H1 (cell line): Measurements from ENCODE around the gene NBPF4. TPM values are rescaled to one million over a fixed set of nuclear protein-coding genes. Genes with fewer than 3 reads are reported as not detected.
"Not testable (repeated sequence)": the region's sequence is repeated elsewhere in the genome, so short reads cannot be mapped to it uniquely, and the experiment has no call there.

Experiments
- CTCF ChIA-PET: fragments of 300-600 bp; sonication (Branson Sonifier 250); formaldehyde crosslinking; loops from one replicate; lab custom pipeline; 2021; ENCODE audit not compliant: partially characterized antibody; lab: Charles Lee
- POLR2A ChIA-PET: fragments of 300-600 bp; sonication (Branson Sonifier 250); formaldehyde crosslinking; loops from one replicate; lab custom pipeline; 2021; ENCODE audit warnings: inconsistent platforms; ENCODE audit not compliant: partially characterized antibody; lab: Charles Lee
- DNase-seq, 2 experiments: peaks; one replicate each; pipeline versions ENCODE4 v3.0.0 to v3.0.0-alpha.2; 2010 to 2022; ENCODE audit warnings: low spot score in 2 of 2, low read depth in 1 of 2, mixed read lengths in 1 of 2
- FAIRE-seq: peaks from 2 replicates; lab custom pipeline; 2011; peaks lifted over from hg19 to GRCh38; lab: Jason Lieb, UNC
- H2AFZ ChIP-seq: 2 replicates; pipeline ENCODE4 v1.8.1; 2012; ENCODE audit warnings: low read length, inconsistent platforms
- H2AK5ac ChIP-seq: 2 replicates; pipeline ENCODE4 v1.6.1; 2013; ENCODE audit warnings: low read depth, low read length
- H2BK120ac ChIP-seq: replicated peaks from 2 replicates; pipeline ENCODE3; 2013; ENCODE audit warnings: low read depth, low read length, inconsistent platforms
- H2BK12ac ChIP-seq: 2 replicates; pipeline ENCODE4 v1.6.1; 2013; ENCODE audit warnings: low read depth, low read length
- H2BK15ac ChIP-seq: 2 replicates; pipeline ENCODE4 v1.6.1; 2013; ENCODE audit warnings: low read length
- H2BK20ac ChIP-seq: 2 replicates; pipeline ENCODE4 v1.6.1; 2013; ENCODE audit warnings: low read length
- H2BK5ac ChIP-seq: 2 replicates; pipeline ENCODE4 v1.6.1; 2013; ENCODE audit warnings: low read depth, low read length
- H3K14ac ChIP-seq: 2 replicates; pipeline ENCODE4 v1.6.1; 2013; ENCODE audit warnings: inconsistent platforms; ENCODE audit not compliant: insufficient read length
- H3K18ac ChIP-seq: 2 replicates; pipeline ENCODE4 v1.6.1; 2013; ENCODE audit warnings: low read length; ENCODE audit errors: extremely low read depth
- H3K23ac ChIP-seq: 2 replicates; pipeline ENCODE4 v1.6.1; 2013; ENCODE audit warnings: inconsistent platforms; ENCODE audit not compliant: insufficient read length
- H3K23me2 ChIP-seq: 2 replicates; pipeline ENCODE4 v1.6.1; 2013; ENCODE audit warnings: low read depth, low read length
- H3K27ac ChIP-seq: 2 replicates; pipeline ENCODE4 v1.6.1; 2011; ENCODE audit warnings: low read depth, low read length, inconsistent platforms
- H3K27me3 ChIP-seq, 4 experiments: replicated peaks in 1 of 4; 1 replicate in 1 of 4; 2 replicates in 3 of 4; pipeline versions ENCODE4 v1.6.1 to v1.8.1; 2011 to 2013; ENCODE audit warnings: low read length in 3 of 4, mild to moderate bottlenecking in 3 of 4, inconsistent platforms in 2 of 4, mixed read lengths in 2 of 4, moderate library complexity in 1 of 4; ENCODE audit not compliant: control insufficient read depth in 3 of 4, insufficient read depth in 3 of 4; ENCODE audit errors: extremely low read depth in 1 of 4
- H3K36me3 ChIP-seq, 4 experiments: 2 replicates each; pipeline versions ENCODE4 v1.6.1 to v1.8.1; 2011 to 2013; ENCODE audit warnings: mild to moderate bottlenecking in 4 of 4, low read length in 3 of 4, moderate library complexity in 2 of 4, control low read depth in 1 of 4, inconsistent platforms in 1 of 4; ENCODE audit not compliant: insufficient read depth in 4 of 4, control insufficient read depth in 2 of 4
- H3K4ac ChIP-seq: replicated peaks from 2 replicates; pipeline ENCODE3; 2013; ENCODE audit warnings: low read length, low read depth, mixed read lengths, inconsistent platforms; ENCODE audit not compliant: insufficient read length
- H3K4me1 ChIP-seq, 4 experiments: replicated peaks in 1 of 4; 1 replicate in 1 of 4; 2 replicates in 3 of 4; pipeline versions ENCODE4 v1.6.1 to v1.8.1; 2011 to 2013; ENCODE audit warnings: low read length in 3 of 4, inconsistent platforms in 2 of 4, mixed read lengths in 1 of 4; ENCODE audit not compliant: insufficient read depth in 4 of 4, control insufficient read depth in 3 of 4
- H3K4me2 ChIP-seq, 2 experiments: 2 replicates each; pipeline versions ENCODE4 v1.6.1 to v1.8.1; 2011 to 2013; ENCODE audit warnings: low read depth in 2 of 2, low read length in 2 of 2, control low read depth in 1 of 2, inconsistent platforms in 1 of 2, mild to moderate bottlenecking in 1 of 2; ENCODE audit not compliant: insufficient read depth in 1 of 2
- H3K4me3 ChIP-seq, 4 experiments: fragments of 200-600, 300-600 bp in 1 of 4; sonication (generic), shearing (Covaris generic), sonication (Bioruptor Twin) in 1 of 4; 2 replicates each; pipeline versions ENCODE4 v1.5.1 to v1.8.1; 2011 to 2016; ENCODE audit warnings: low read length in 4 of 4, low read depth in 3 of 4, control low read depth in 2 of 4, inconsistent platforms in 2 of 4, mild to moderate bottlenecking in 2 of 4, mixed read lengths in 1 of 4, moderate library complexity in 1 of 4; ENCODE audit not compliant: insufficient read depth in 2 of 4; ENCODE audit errors: extremely low read depth in 1 of 4
- H3K56ac ChIP-seq: replicated peaks from 2 replicates; pipeline ENCODE3; 2013; ENCODE audit warnings: low read depth, mild to moderate bottlenecking, mixed read lengths, low read length, inconsistent platforms; ENCODE audit not compliant: insufficient read length
- H3K79me1 ChIP-seq: 2 replicates; pipeline ENCODE4 v1.6.1; 2013; ENCODE audit warnings: low read depth, low read length, control low read depth
- H3K79me2 ChIP-seq, 2 experiments: 2 replicates each; pipeline versions ENCODE4 v1.6.1 to v1.8.1; 2012 to 2013; ENCODE audit warnings: low read length in 2 of 2, mild to moderate bottlenecking in 2 of 2, inconsistent platforms in 1 of 2; ENCODE audit not compliant: insufficient read depth in 2 of 2, control insufficient read depth in 1 of 2
- H3K9ac ChIP-seq, 4 experiments: replicated peaks in 1 of 4; 1 replicate in 1 of 4; 2 replicates in 3 of 4; pipeline versions ENCODE4 v1.6.1 to v1.8.1; 2011 to 2013; ENCODE audit warnings: low read depth in 3 of 4, low read length in 3 of 4, control low read depth in 2 of 4, mild to moderate bottlenecking in 2 of 4, moderate library complexity in 2 of 4, inconsistent platforms in 1 of 4; ENCODE audit errors: extremely low read depth in 1 of 4
- H3K9me3 ChIP-seq, 2 experiments: 2 replicates each; pipeline versions ENCODE4 v1.6.1 to v1.8.1; 2012 to 2013; ENCODE audit warnings: mild to moderate bottlenecking in 2 of 2, moderate library complexity in 2 of 2, control low read depth in 1 of 2, inconsistent platforms in 1 of 2, low read depth in 1 of 2, low read length in 1 of 2, mixed read lengths in 1 of 2; ENCODE audit not compliant: insufficient read depth in 2 of 2
- H4K20me1 ChIP-seq, 2 experiments: replicated peaks in 1 of 2; 2 replicates each; pipeline versions ENCODE3 to v1.8.1; 2011 to 2013; ENCODE audit warnings: inconsistent platforms in 2 of 2, low read length in 2 of 2, mild to moderate bottlenecking in 1 of 2; ENCODE audit not compliant: insufficient read depth in 2 of 2, control insufficient read depth in 1 of 2
- H4K5ac ChIP-seq: 2 replicates; pipeline ENCODE4 v1.6.1; 2013; ENCODE audit warnings: low read length, low read depth, mixed read lengths, inconsistent platforms; ENCODE audit not compliant: insufficient read length
- H4K8ac ChIP-seq: 2 replicates; pipeline ENCODE4 v1.8.0; 2013; ENCODE audit warnings: mild to moderate bottlenecking, moderate library complexity, low read length, inconsistent platforms; ENCODE audit not compliant: insufficient read depth; ENCODE audit errors: extremely low read depth
- H4K91ac ChIP-seq: replicated peaks from 2 replicates; pipeline ENCODE3; 2013; ENCODE audit warnings: low read length, mixed read lengths, inconsistent platforms; ENCODE audit not compliant: insufficient read length
- WGBS, 2 experiments: shearing (Covaris generic) in 1 of 2; methylation state at CpG; one replicate each; pipeline versions ENCODE4 v1.1.6 to v1.1.7; 2013 to 2015; ENCODE audit warnings: low lambda C conversion rate in 2 of 2, mixed read lengths in 2 of 2, inconsistent platforms in 1 of 2, low coverage in 1 of 2, missing lambda C conversion rate in 1 of 2; ENCODE audit not compliant: insufficient replicate concordance in 2 of 2, insufficient coverage in 1 of 2, insufficient read length in 1 of 2; ENCODE audit errors: extremely low coverage in 1 of 2, missing lambda C conversion rate in 1 of 2; 5-methylcytosine and 5-hydroxymethylcytosine counted together
- polyA plus RNA-seq, 7 experiments: library from polyadenylated mRNA; depleted of rRNA in 3 of 7; stranded (reverse) in 5 of 7; unstranded in 2 of 7; fragments of >200 nt in 5 of 7; fragments of 200-250 nt in 2 of 7; gene quantifications; 1 replicate in 5 of 7; 2 replicates in 1 of 7; 4 replicates in 1 of 7; pipeline versions ENCODE4 v1.2.1 to v1.2.3, GENCODE V29; 2011 to 2013; ENCODE audit warnings: missing spikeins in 2 of 7, mixed read lengths in 2 of 7
- total RNA-seq: library from RNA; stranded (reverse); fragmentation: NEBNext Ultra II Directional; extraction: Animal tissue kit (Norgen Biotek cat#: 25700); gene quantifications from 2 replicates; pipeline ENCODE4 v1.2.1, GENCODE V29; 2021

The NBPF4 gene
- total and polyA plus RNA-seq, 2 of the 8 experiments (the other 6 are each of a cell fraction or from before 2014, with no cell fraction given) = not detected

DNA sequence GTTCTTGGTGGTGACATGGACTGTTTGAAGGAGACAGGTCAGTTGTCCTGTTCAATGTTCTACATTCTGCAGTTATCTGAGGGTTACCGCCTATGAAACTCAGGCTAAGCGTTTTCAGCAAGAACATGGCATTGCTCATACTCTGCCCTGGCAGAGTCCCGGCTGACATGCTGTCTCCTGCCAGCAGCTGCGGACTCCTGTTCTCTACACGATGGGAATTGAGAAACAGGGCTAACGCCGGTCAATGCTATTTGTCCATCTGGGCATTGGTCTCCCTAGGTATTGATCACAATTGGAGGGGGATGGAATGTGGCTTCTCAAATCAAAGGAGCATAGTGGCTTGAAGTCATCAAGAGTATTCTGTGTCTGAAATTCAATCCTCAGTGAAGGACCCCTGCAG is 20.6 kb downstream of the NBPF4 start:
- H3K4me3 ChIP-seq, H3K56ac ChIP-seq, H3K27me3 ChIP-seq, H3K4me2 ChIP-seq, H4K91ac ChIP-seq, H3K18ac ChIP-seq, H3K4me1 ChIP-seq, H3K36me3 ChIP-seq, H4K5ac ChIP-seq, H3K14ac ChIP-seq, FAIRE-seq, H4K20me1 ChIP-seq, H3K79me2 ChIP-seq, POLR2A ChIA-PET, H3K27ac ChIP-seq, DNase-seq, CTCF ChIA-PET, H3K23ac ChIP-seq, H2BK15ac ChIP-seq, H2BK20ac ChIP-seq, H3K9ac ChIP-seq, H2BK12ac ChIP-seq, H3K4ac ChIP-seq, H3K23me2 ChIP-seq, H2BK120ac ChIP-seq, H2AK5ac ChIP-seq, H3K9me3 ChIP-seq, H3K79me1 ChIP-seq, H4K8ac ChIP-seq, H2BK5ac ChIP-seq, H2AFZ ChIP-seq: not testable (repeated sequence)
- 94% methylated on average over 7 of the region's 7 CpGs; no CpG with 5 or more reads in 1 of the 2 experiments for WGBS, 2 experiments

DNA sequence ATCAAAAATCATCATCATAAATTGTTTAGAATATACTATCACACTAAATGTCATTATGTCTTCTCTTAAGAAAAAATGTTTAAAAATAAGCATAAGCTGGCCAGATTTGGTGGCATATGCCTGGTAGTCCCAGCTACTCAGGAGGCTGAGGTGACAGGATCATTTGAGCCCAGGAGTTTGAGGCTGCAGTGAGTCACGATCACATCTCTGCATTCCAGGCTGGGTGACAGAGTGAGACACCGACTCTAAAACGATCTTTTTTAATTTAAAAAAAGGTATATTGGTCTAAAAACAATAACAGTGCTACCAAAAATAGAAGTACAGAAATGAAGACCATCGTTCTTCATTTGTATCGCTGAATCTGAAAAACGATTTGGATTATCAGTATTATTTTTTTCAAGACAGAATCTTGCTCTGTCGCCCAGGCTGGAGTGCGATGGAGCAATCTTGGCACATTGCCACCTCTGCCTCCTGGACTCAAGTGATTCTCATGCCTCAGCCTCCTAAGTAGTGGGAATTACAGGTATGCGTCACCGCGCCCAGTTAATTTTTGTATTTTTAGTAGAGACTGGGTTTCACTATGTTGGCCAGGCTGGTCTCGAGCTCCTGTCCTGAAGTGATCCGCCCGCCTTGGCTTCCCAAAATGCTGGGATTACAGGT is 26.2 kb downstream of the NBPF4 start:
- H3K4ac ChIP-seq, H2BK15ac ChIP-seq, FAIRE-seq, H2BK5ac ChIP-seq, DNase-seq, H3K9ac ChIP-seq, H3K27me3 ChIP-seq, H4K8ac ChIP-seq, H3K18ac ChIP-seq, H4K20me1 ChIP-seq, H3K36me3 ChIP-seq, H2BK120ac ChIP-seq, H3K4me1 ChIP-seq, H2AFZ ChIP-seq, H4K91ac ChIP-seq, H3K56ac ChIP-seq, H3K79me1 ChIP-seq, H4K5ac ChIP-seq, H3K4me2 ChIP-seq, POLR2A ChIA-PET, H2BK12ac ChIP-seq, H2AK5ac ChIP-seq, H3K23me2 ChIP-seq, H3K9me3 ChIP-seq, CTCF ChIA-PET, H2BK20ac ChIP-seq, H3K14ac ChIP-seq, H3K79me2 ChIP-seq, H3K23ac ChIP-seq, H3K27ac ChIP-seq, H3K4me3 ChIP-seq: not testable (repeated sequence)
- WGBS, 2 experiments = 93% methylated on average over 12 of the region's 14 CpGs; no CpG with 5 or more reads in 1 of the 2 experiments
